ENCODE measurements around the gene TFAP2A.

DNA sequence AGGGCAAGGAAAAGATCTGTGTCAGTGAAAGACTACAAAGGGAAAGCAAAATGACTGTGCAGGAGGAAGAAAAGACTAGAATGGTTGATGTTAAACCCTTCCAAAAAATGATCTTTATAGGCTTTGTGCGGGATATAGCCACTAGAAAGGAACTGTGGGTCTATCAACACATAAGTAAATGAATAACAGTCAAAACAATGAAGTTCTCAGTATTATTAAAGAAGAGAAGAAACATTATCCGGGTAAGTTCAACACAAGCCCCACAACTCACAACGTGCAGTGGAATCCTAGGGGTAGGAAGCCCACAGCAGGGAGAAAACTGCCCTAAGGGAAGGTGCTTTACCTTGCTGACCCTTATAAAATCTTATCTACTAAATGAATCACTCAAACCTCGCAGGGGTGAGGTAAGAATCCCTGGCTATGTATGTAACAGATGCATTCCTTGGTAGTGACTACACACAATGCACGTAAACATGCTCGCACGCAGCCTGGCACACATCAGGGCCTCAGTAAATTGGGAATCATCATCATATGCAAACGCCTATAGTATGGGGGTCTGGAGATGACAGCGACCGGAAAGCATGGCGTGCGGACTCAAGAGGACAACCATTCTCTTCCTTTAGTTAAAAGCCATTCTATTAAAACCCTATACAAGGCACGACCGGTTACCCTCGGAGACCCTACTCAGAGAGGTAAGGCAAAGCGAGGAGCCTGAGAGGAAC is 11.3 kb downstream of the TFAP2A start:
- no peak; the same call in 1 of the 2 replicates for TF ChIP-seq POLR2AphosphoS5 (IDR thresholded peaks at IDR 0.05; ENCODE audit: borderline replicate concordance, low read depth, low read length)
- TF ChIP-seq EZH2 (IDR thresholded peaks at IDR 0.05) = no peak
